ENCODE measurements around the gene PRR36. TPM values are rescaled to one million over a fixed set of nuclear protein-coding genes. Genes with fewer than 3 reads are reported as not detected.
"Not testable (repeated sequence)": the region's sequence is repeated elsewhere in the genome, so short reads cannot be mapped to it uniquely, and the experiment has no call there.

PRR36 gene
- total RNA-seq, 2 experiments from 2014 or later: 0.14 to 0.19 TPM

GRCh38 chr19:7859831-7860713 lies 14.1 kb downstream of the PRR36 start:
- Mint-ChIP-seq H3K4me1 (ENCODE audit: low read depth) (peaks cover 18% of the 10 kb centered on the region), H3K27me3 (peaks cover 10% of the 10 kb centered on the region), H3K9me3 (no peaks in the 10 kb centered on the region), H3K27ac (no peak overlapping the region), H3K36me3 (no peaks in the 10 kb centered on the region), H3K4me3 (no peak overlapping the region)
- no peak for DNase-seq
- intact Hi-C loops (cut with micrococcal nuclease): no loop called here
- ChIA-PET POLR2A (no interaction called here), CTCF (interaction anchor here (1.2 to 3.2 kb wide), 2 partner anchors 9 kb away, joined by 6 to 12 read pairs; no protein-coding TSS in a partner anchor)

- H3K9me3 Mint-ChIP-seq; H3K27ac Mint-ChIP-seq; H3K36me3 Mint-ChIP-seq; H3K27me3 Mint-ChIP-seq; H3K4me3 Mint-ChIP-seq; DNase-seq; intact Hi-C loops (cut with micrococcal nuclease): not testable (repeated sequence)
- H3K4me1 Mint-ChIP-seq (ENCODE audit: low read depth): peaks cover 11% of the 10 kb centered on the region
- POLR2A ChIA-PET: interaction anchor here (0.5 kb wide), 1 partner anchor 65 kb away, joined by 3 read pairs; no protein-coding TSS in a partner anchor
- CTCF ChIA-PET: interaction anchor here (0.6 to 3.2 kb wide), 2 partner anchors 10 to 707 kb away, joined by 6 to 12 read pairs; no protein-coding TSS in a partner anchor
Observed at GRCh38 chr19:7859087-7859486, 15.1 kb downstream of the PRR36 start.

GRCh38 chr19:7858109-7858770 lies 15.9 kb downstream of the PRR36 start:
- H3K4me1 Mint-ChIP-seq (ENCODE audit: low read depth): peaks cover 11% of the 10 kb centered on the region
- peaks cover 5% of the 10 kb centered on the region for H3K27me3 Mint-ChIP-seq
- peak; percentile 30 for DNase-seq
- no peak overlapping the region for H3K4me3 Mint-ChIP-seq
- no peaks in the 10 kb centered on the region for H3K36me3 Mint-ChIP-seq
- H3K9me3 Mint-ChIP-seq: no peaks in the 10 kb centered on the region
- POLR2A ChIA-PET: interaction anchor here (0.5 to 1.3 kb wide), 2 partner anchors 66 to 229 kb away, joined by 3 to 4 read pairs; partner anchors contain the start of genes PET100 and XAB2
- intact Hi-C loops (cut with micrococcal nuclease): no loop called here
- no peak overlapping the region for H3K27ac Mint-ChIP-seq
- CTCF ChIA-PET: interaction anchor here (0.6 to 3.2 kb wide), 3 partner anchors 11 to 708 kb away, joined by 4 to 12 read pairs (median 6); no protein-coding TSS in a partner anchor

- CTCF ChIA-PET: interaction anchor here (0.5 to 3.2 kb wide), 3 partner anchors 11 to 1518 kb away, joined by 3 to 12 read pairs (median 4); no protein-coding TSS in a partner anchor
- peaks cover 5% of the 10 kb centered on the region for H3K27me3 Mint-ChIP-seq
- peaks cover 16% of the 10 kb centered on the region for H3K4me1 Mint-ChIP-seq (ENCODE audit: low read depth)
- H3K36me3 Mint-ChIP-seq: no peaks in the 10 kb centered on the region
- no peak overlapping the region for H3K27ac Mint-ChIP-seq
- H3K9me3 Mint-ChIP-seq: no peaks in the 10 kb centered on the region
- H3K4me3 Mint-ChIP-seq: no peak overlapping the region
- DNase-seq: no peak
- intact Hi-C loops (cut with micrococcal nuclease): no loop called here
- POLR2A ChIA-PET: interaction anchor here (1.3 kb wide), 1 partner anchor 228 kb away, joined by 4 read pairs; the partner anchor contains the start of genes PET100 and XAB2
Observed at GRCh38 chr19:7857727-7858108, 16.5 kb downstream of the PRR36 start.

GRCh38 chr19:7856679-7857663 lies 17.2 kb downstream of the PRR36 start:
- CTCF ChIA-PET: interaction anchor here (0.5 to 3.2 kb wide), 3 partner anchors 12 to 1517 kb away, joined by 3 to 12 read pairs (median 4); no protein-coding TSS in a partner anchor
- H3K27me3 Mint-ChIP-seq: peaks cover 5% of the 10 kb centered on the region
- no peak overlapping the region for H3K4me3 Mint-ChIP-seq
- H3K4me1 Mint-ChIP-seq (ENCODE audit: low read depth): peaks cover 13% of the 10 kb centered on the region
- intact Hi-C loops (cut with micrococcal nuclease): no loop called here
- H3K27ac Mint-ChIP-seq: no peak overlapping the region
- DNase-seq: no peak
- H3K9me3 Mint-ChIP-seq: no peaks in the 10 kb centered on the region
- H3K36me3 Mint-ChIP-seq: no peaks in the 10 kb centered on the region
- POLR2A ChIA-PET: interaction anchor here (1.3 kb wide), 1 partner anchor 227 kb away, joined by 4 read pairs; the partner anchor contains the start of genes PET100 and XAB2

- H3K4me1 Mint-ChIP-seq (ENCODE audit: low read depth): peaks cover 7% of the 10 kb centered on the region
- H3K4me3 Mint-ChIP-seq: no peak overlapping the region
- intact Hi-C loops (cut with micrococcal nuclease): no loop called here
- no peak for DNase-seq
- no peaks in the 10 kb centered on the region for H3K36me3 Mint-ChIP-seq
- POLR2A ChIA-PET: no interaction called here
- CTCF ChIA-PET: no interaction called here
- H3K27me3 Mint-ChIP-seq: peaks cover 3% of the 10 kb centered on the region
- H3K27ac Mint-ChIP-seq: no peak overlapping the region
- H3K9me3 Mint-ChIP-seq: no peaks in the 10 kb centered on the region
Observed at GRCh38 chr19:7856109-7856591, 18.0 kb downstream of the PRR36 start.

GRCh38 chr19:7855426-7856108 lies 18.6 kb downstream of the PRR36 start:
- no peak overlapping the region for H3K27ac Mint-ChIP-seq
- intact Hi-C loops (cut with micrococcal nuclease): no loop called here
- ChIA-PET POLR2A (no interaction called here), CTCF (interaction anchor here (2.2 to 3.5 kb wide), 2 partner anchors 13 to 45 kb away, joined by 8 to 17 read pairs; no protein-coding TSS in a partner anchor)
- H3K36me3 Mint-ChIP-seq: no peaks in the 10 kb centered on the region
- no peak overlapping the region for H3K4me3 Mint-ChIP-seq
- DNase-seq: no peak
- H3K9me3 Mint-ChIP-seq: no peaks in the 10 kb centered on the region
- H3K4me1 Mint-ChIP-seq (ENCODE audit: low read depth): peaks cover 4% of the 10 kb centered on the region
- H3K27me3 Mint-ChIP-seq: peaks cover 3% of the 10 kb centered on the region

- CTCF ChIA-PET: interaction anchor here (1.8 to 3.5 kb wide), 6 partner anchors 15 to 285 kb away, joined by 5 to 17 read pairs (median 8); partner anchors contain the start of genes MAP2K7 and TIMM44
- no peak for DNase-seq
- Mint-ChIP-seq H3K36me3 (no peaks in the 10 kb centered on the region), H3K4me3 (no peak overlapping the region), H3K9me3 (no peaks in the 10 kb centered on the region), H3K27me3 (peaks cover 2% of the 10 kb centered on the region), H3K4me1 (ENCODE audit: low read depth) (peaks cover 4% of the 10 kb centered on the region), H3K27ac (no peak overlapping the region)
- intact Hi-C loops (cut with micrococcal nuclease): no loop called here
- POLR2A ChIA-PET: no interaction called here
Observed at GRCh38 chr19:7853770-7854128, 20.4 kb downstream of the PRR36 start.

GRCh38 chr19:7852851-7853769 lies 21.1 kb downstream of the PRR36 start:
- H3K4me3 Mint-ChIP-seq: no peak overlapping the region
- peaks cover 4% of the 10 kb centered on the region for H3K4me1 Mint-ChIP-seq (ENCODE audit: low read depth)
- DNase-seq: peak; percentile 79
- no peaks in the 10 kb centered on the region for H3K9me3 Mint-ChIP-seq
- CTCF ChIA-PET: interaction anchor here (0.6 to 3.5 kb wide), 15 partner anchors 9 to 285 kb away, joined by 3 to 17 read pairs (median 6); partner anchors contain the start of genes MAP2K7, SNAPC2 and TIMM44
- intact Hi-C loops (cut with micrococcal nuclease): no loop called here
- POLR2A ChIA-PET: no interaction called here
- no peak overlapping the region for H3K27ac Mint-ChIP-seq
- H3K27me3 Mint-ChIP-seq: no peaks in the 10 kb centered on the region
- H3K36me3 Mint-ChIP-seq: no peaks in the 10 kb centered on the region

Measured in activated CD4-positive, alpha-beta memory T cell treated with anti-CD3 and anti-CD28 coated beads for 36 hours (primary cell).